RWPE2 (cell line): ENCODE data around the gene THSD7B.
A peak's percentile ranks its signal among the peaks of the same experiment; 100 is the strongest.
"Not testable (repeated sequence)": the region's sequence is repeated elsewhere in the genome, so short reads cannot be mapped to it uniquely, and the experiment has no call there.

Experiments
- ATAC-seq: fragments of 200-7000 bp; cut with Tn5 transposase; 3 replicates; pipeline ENCODE4 v1.9.1; 2021; ENCODE audit warnings: low read depth
- DNase-seq: peaks from one replicate; pipeline ENCODE4 v3.0.0-alpha.2; 2020; ENCODE audit warnings: low spot score
- H3K27ac ChIP-seq: fragments of 450-650 bp; 2 replicates; pipeline ENCODE4 v1.5.1; 2017; ENCODE audit warnings: mild to moderate bottlenecking; ENCODE audit not compliant: poor library complexity, severe bottlenecking
- H3K27me3 ChIP-seq: fragments of 250-450 bp; sonication (Bioruptor Pico); 2 replicates; pipeline ENCODE4 v1.5.1; 2021; ENCODE audit warnings: mild to moderate bottlenecking, moderate library complexity; ENCODE audit not compliant: insufficient read depth, poor library complexity, severe bottlenecking
- H3K36me3 ChIP-seq: fragments of 250-450 bp; sonication (Bioruptor Pico); 2 replicates; pipeline ENCODE4 v1.5.1; 2020; ENCODE audit warnings: low read depth, mild to moderate bottlenecking, moderate library complexity
- H3K4me1 ChIP-seq: fragments of 250-450 bp; sonication (Bioruptor Pico); 2 replicates; pipeline ENCODE4 v1.5.1; 2021; ENCODE audit warnings: mild to moderate bottlenecking, moderate library complexity; ENCODE audit not compliant: insufficient read depth, poor library complexity, severe bottlenecking
- H3K4me3 ChIP-seq: fragments of 250-450 bp; sonication (Bioruptor Pico); 2 replicates; pipeline ENCODE4 v1.5.1; 2021; ENCODE audit warnings: mild to moderate bottlenecking, moderate library complexity; ENCODE audit not compliant: severe bottlenecking
- H3K9me3 ChIP-seq: fragments of 250-450 bp; sonication (Bioruptor Pico); 2 replicates; pipeline ENCODE4 v1.5.1; 2021; ENCODE audit warnings: mild to moderate bottlenecking, moderate library complexity; ENCODE audit not compliant: severe bottlenecking
- TF ChIP-seq, protein P1 (sequence below): fragments of 450-650 bp; IDR thresholded peaks from one replicate; pipeline ENCODE4 v1.5.1; 2017; ENCODE audit warnings: mild to moderate bottlenecking, moderate library complexity; ENCODE audit not compliant: poor library complexity, severe bottlenecking

The THSD7B gene

GRCh38 chr2:137539336-137539735 lies 774.0 kb downstream of the THSD7B start:
- Histone ChIP-seq H3K4me3 (no peak overlapping the region), H3K9me3 (no peaks in the 10 kb centered on the region), H3K27me3 (peaks cover 3% of the 10 kb centered on the region), H3K27ac (no peak overlapping the region), H3K36me3 (no peaks in the 10 kb centered on the region), H3K4me1 (no peaks in the 10 kb centered on the region)
- TF ChIP-seq, protein P1, sequence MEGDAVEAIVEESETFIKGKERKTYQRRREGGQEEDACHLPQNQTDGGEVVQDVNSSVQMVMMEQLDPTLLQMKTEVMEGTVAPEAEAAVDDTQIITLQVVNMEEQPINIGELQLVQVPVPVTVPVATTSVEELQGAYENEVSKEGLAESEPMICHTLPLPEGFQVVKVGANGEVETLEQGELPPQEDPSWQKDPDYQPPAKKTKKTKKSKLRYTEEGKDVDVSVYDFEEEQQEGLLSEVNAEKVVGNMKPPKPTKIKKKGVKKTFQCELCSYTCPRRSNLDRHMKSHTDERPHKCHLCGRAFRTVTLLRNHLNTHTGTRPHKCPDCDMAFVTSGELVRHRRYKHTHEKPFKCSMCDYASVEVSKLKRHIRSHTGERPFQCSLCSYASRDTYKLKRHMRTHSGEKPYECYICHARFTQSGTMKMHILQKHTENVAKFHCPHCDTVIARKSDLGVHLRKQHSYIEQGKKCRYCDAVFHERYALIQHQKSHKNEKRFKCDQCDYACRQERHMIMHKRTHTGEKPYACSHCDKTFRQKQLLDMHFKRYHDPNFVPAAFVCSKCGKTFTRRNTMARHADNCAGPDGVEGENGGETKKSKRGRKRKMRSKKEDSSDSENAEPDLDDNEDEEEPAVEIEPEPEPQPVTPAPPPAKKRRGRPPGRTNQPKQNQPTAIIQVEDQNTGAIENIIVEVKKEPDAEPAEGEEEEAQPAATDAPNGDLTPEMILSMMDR: no peak
- DNase-seq (no peak), ATAC-seq (no peak)

GRCh38 chr2:137547842-137548241 lies 782.5 kb downstream of the THSD7B start:
- DNase-seq: no peak
- H3K27me3 ChIP-seq: no peaks in the 10 kb centered on the region
- H3K27ac ChIP-seq: no peak overlapping the region
- H3K4me1 ChIP-seq: no peaks in the 10 kb centered on the region
- TF ChIP-seq, protein P1: no peak
- H3K9me3 ChIP-seq: no peaks in the 10 kb centered on the region
- no peaks in the 10 kb centered on the region for H3K36me3 ChIP-seq
- no peak overlapping the region for H3K4me3 ChIP-seq
- ATAC-seq: no peak

DNA sequence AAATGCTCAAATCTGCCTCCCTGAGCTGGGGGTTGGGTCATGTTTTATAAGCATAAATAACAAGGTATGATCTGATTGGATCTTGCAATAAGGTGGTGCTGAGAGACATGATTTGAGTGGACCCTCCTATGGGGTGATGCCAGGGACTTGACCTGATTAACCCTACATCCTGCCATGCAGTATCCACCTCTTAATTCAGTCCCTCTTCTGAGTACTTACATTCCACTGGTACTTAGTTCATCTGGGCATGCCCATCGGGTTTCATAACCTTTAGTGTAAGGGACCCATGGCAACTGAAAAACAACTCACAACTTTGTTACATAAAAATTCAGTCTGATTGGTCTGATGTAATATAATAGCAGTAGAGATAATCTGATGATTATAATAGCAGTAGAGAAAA lies 801.0 kb downstream of the THSD7B start:
- TF ChIP-seq, protein P1: no peak
- no peaks in the 10 kb centered on the region for H3K9me3 ChIP-seq

GRCh38 chr2:137570484-137570883 lies 805.1 kb downstream of the THSD7B start:
- ATAC-seq (no peak), DNase-seq (no peak)
- TF ChIP-seq, protein P1: no peak
- no peak overlapping the region for H3K4me3 ChIP-seq
- H3K27me3 ChIP-seq: no peaks in the 10 kb centered on the region
- H3K4me1 ChIP-seq: no peaks in the 10 kb centered on the region
- H3K27ac ChIP-seq: no peak overlapping the region
- H3K9me3 ChIP-seq: no peaks in the 10 kb centered on the region
- no peaks in the 10 kb centered on the region for H3K36me3 ChIP-seq

More for the DNA sequence above, 801.0 kb downstream of the THSD7B start:
- Histone ChIP-seq H3K4me1 (no peaks in the 10 kb centered on the region), H3K4me3 (no peak overlapping the region), H3K27me3 (no peaks in the 10 kb centered on the region), H3K36me3 (no peaks in the 10 kb centered on the region), H3K27ac (no peak overlapping the region)
- DNase-seq (no peak), ATAC-seq (peak; percentile 71)

DNA sequence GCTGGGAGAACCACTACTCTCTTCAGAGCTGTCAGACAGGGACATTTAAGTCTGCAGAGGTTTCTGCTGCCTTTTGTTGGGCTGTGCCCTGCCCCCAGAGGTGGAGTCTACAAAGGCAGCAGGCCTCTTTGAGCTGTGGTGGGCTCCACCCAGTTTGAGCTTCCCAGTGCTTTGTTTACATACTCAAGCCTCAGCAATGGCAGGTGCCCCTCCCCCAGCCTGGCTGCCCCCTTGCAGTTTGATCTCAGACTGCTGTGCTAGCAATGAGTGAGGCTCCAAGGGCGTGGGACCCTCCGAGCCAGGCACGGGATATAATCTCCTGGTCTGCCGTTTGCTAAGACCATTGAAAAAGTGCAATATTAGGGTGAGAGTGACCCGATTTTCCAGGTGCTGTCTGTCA lies 822.5 kb downstream of the THSD7B start:
- H3K36me3 ChIP-seq, H3K4me3 ChIP-seq, H3K27me3 ChIP-seq, H3K27ac ChIP-seq, ATAC-seq, H3K9me3 ChIP-seq, H3K4me1 ChIP-seq, DNase-seq: not testable (repeated sequence)

DNA sequence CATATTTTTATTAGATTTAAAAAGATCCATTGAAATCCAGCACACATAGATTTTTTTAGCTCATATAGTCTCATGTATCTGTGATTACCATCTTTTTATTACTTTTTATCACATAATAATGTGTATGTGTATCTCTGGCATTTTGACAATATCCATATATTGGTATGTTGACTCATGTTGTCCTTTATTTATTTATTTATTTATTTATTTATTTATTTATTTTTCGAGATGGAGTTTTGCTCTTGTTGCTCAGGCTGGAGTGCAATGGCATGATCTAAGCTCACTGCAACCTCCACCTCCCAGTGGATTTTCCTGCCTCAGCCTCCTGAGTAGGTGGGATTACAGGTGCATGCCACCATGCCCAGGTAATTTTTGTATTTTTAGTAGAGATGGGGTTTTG lies 823.2 kb downstream of the THSD7B start:
- DNase-seq, ATAC-seq, H3K4me3 ChIP-seq, H3K4me1 ChIP-seq, H3K9me3 ChIP-seq, H3K27ac ChIP-seq, H3K36me3 ChIP-seq, H3K27me3 ChIP-seq: not testable (repeated sequence)
